Left lobe of liver (tissue), 2 donors: ENCODE data around the gene GCN1. TPM values are rescaled to one million over a fixed set of nuclear protein-coding genes. Genes with fewer than 3 reads are reported as not detected.

Experiments used
- ATAC-seq: fragments of 200-7000 bp; cut with Tn5 transposase; one replicate; pipeline ENCODE4 v1.9.1; 2020; ENCODE audit warnings: mild to moderate bottlenecking, moderate library complexity
- DNase-seq: peaks from one replicate; pipeline ENCODE4 v3.0.0-alpha.2; 2020; ENCODE audit warnings: low spot score
- total RNA-seq: library from RNA; stranded (reverse); gene quantifications from one replicate; pipeline ENCODE4 v1.2.1, GENCODE V29; 2021
- donor health status: DM: no; HTN: no; CAD: no; lungs with moderate emphysema.
- donor health status: DM: no; HTN: yes; CAD: no.

GCN1 gene
- total RNA-seq, 1 donor from 2014 or later: 42.7 TPM

GRCh38 chr12:120099738-120100137 lies 94.8 kb downstream of the GCN1 start:
- ATAC-seq: no peak
- no peak for DNase-seq

DNA sequence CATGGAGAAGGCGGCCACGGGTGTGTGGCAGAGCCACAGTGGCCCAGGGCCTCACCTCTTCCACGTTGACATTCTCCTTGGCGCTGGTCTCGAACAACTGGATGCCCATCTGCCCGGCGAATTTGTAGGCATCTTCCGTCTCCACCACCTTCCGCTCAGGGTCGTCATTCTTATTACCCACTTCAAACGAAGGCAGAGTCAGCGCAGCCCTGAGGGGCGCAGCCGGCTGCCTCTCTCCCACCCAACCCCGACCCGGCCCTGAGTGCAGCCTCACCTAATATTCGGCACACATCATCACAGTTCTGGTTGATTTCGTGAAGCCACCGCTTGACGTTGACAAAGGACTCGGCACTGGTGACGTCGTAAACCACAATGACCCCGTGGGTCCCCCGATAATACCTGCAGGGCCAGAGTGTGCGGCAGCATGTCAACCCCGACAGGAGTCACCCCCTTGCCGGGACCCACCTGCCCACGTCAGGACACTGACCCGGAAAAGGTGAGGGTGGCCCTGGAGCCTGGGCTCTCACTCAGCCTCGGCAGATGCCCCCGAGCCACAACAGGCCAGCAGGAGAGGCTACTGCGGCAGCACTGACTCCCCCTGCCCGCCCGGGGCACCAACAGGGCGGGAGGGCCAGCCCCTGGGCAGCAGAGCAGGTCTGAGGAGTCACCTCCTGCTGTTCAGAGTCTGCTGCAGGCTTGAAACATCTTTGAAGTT lies 95.6 kb downstream of the GCN1 start:
- DNase-seq (no peak), ATAC-seq (no peak)

GRCh38 chr12:120096671-120097202 lies 97.8 kb downstream of the GCN1 start:
- DNase-seq (no peak), ATAC-seq (no peak)

DNA sequence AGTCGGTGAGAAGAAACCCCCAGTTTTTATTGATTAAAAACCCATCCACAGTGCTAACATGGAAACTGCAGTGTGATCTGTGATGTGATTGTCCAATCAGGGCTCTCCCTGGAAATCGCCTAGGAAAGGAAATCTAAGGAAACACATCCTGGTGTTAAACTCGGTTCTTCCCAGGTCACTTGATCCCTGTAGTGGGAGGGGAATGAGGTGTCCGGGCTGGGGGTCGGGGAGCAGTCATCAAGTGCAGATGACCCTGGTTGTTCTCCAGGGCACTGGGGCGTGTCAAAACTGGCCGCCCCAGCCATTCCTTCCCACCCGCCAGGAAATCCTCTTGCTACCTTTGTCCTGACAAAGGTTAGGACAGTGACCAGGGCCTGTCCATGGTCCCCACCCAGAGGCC lies 98.8 kb downstream of the GCN1 start:
- DNase-seq: no peak
- no peak for ATAC-seq

GRCh38 chr12:120095331-120095730 lies 99.2 kb downstream of the GCN1 start:
- DNase-seq: no peak
- ATAC-seq: no peak

GRCh38 chr12:120094485-120094884 lies 100.0 kb downstream of the GCN1 start:
- DNase-seq (no peak), ATAC-seq (no peak)

DNA sequence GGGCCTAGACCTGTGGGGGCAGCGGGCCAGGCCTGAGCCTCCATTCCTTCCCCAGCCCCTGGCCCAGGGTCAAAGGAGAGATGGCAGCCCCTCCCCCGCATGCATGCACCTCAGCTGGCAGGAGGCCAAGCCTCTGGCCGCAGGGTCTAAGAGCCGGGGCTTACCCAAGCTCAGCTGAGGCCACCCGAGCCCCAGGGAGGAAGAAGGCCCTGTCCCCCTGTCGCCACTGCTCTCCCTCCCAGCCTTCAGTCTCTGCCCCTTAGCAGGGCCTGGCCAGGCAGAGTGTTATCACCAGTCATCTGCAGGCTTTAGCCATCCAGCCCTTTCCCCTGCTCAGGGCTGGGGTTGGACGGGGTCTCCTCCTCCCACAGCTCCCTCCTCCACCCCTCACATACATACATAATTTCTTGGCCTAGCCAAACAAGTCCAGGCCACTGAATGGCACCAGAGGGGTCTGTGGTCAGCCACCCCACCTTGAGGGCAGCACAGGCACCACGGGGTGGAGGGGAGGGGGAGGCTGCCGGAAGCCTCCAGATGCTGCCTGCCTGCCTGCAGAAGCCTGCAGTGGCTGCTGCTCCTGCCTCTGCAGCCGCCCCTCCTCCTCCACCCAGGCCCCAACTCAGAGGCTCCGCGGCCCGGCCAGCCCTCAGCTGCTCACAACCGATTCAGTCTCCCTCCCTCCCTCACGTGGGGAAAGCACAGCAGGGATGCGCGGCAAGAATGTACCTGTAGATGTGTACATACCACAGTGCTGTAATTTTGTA lies 100.7 kb downstream of the GCN1 start:
- ATAC-seq: peak; percentile 5
- DNase-seq: no peak

- no peak for DNase-seq
- peak; percentile 3 for ATAC-seq
Measured at GRCh38 chr12:120093336-120093591, 101.3 kb downstream of the GCN1 start.

DNA sequence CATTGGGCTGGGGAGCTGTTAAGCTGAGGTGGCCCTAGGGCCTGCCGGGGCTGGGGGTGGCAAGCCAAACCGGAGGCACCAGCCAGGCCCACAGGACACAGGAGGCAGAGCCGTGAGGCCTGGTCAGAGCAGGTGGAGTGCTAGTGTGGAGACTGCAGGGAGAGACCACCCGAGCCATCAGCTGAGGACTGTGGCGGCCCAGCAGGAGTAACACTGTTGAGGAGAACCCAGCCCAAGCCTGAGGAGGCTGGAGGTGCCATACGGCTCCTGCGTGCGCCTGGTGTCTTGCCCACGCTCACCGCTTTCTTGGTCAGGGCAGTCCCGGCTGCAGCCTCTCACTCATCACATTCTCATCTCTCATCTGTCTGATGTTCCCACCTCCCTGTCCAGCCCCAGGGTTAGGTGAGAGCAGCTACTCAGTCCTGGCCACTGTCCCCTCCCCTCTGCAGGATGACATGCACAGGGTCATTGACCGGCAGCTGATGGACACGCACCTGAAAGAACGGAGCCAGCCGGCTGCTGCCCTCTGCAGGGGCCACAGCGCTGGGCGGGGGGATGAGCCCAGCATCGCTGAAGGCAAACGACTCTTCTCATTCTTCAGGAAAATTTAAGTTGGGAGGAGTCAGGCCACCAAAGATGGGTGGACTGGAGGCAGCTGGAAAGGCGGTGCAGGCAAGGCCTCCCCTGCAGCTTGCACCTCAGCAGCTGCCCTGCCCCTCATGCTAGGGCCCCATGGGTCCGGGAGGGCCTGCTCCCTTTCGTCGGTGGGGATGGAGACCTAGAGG lies 101.8 kb downstream of the GCN1 start:
- ATAC-seq (peak; percentile 77), DNase-seq (no peak)

GRCh38 chr12:120091371-120092090 lies 103.0 kb downstream of the GCN1 start:
- no peak for ATAC-seq
- DNase-seq: no peak

GRCh38 chr12:120090626-120091295 lies 103.8 kb downstream of the GCN1 start:
- no peak for ATAC-seq
- DNase-seq: no peak

- ATAC-seq (no peak), DNase-seq (no peak)
Measured at GRCh38 chr12:120090206-120090605, 104.3 kb downstream of the GCN1 start.

- no peak for ATAC-seq
- DNase-seq: no peak
Measured at GRCh38 chr12:120089796-120090195, 104.7 kb downstream of the GCN1 start.

DNA sequence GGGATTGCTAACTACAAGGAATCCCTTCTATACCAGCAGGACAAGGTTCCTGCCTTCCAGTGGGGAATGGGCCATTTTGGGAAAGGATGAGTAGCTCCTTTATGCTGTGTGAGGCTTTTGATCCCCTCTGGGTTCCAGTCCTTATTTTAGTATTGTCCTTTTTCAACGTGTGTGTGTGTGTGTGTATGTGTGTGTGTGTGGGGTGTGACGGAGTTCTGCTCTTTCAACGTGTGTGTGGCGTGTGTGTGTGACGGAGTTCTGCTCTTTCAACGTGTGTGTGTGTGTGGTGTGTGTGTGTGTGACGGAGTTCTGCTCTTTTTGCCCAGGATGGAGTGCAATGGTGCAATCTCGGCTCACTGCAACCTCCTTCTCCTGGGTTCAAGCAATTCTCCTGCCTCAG lies 105.4 kb downstream of the GCN1 start:
- ATAC-seq (no peak), DNase-seq (no peak)

DNA sequence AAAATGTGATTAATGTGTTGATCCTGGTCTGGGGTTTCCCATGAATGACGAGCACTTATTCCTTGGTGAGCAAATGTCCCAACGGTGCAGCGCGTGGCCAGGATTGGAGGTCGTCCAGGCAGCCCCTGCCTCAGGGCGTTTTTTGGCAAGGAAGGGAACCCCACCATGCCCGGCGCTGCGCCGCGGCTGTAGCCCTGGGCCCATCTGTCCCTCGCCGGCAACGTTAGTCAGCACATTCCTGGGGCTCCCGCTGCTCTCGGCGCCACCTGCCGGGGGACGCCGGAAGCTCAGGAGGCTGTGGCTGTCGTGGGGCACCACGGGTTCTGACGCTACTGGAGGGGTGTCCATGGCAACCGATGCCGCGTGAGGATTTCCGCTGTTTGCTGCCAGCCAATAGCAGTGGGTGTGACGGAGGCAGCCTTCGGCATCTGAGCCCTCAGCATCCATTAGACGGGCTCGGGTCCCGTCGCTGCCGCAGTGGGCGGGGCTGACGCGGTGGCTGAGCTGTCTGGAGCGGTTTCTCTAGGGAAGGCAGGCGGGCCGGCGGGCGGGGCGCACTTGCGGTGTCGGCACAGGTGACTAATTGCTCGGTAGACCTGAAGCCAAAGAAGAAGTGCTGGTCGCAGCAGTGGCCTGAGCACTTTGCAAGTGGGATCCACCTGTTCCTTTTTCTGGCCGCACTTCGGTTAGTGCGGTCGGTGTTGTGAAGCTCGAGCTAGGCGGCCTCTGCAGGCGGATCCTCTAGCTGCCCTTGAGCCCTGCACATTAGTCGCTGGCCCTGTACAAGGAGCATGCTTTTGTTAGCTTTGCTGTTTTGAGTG lies 107.5 kb downstream of the GCN1 start:
- peak; percentile 100 for DNase-seq
- ATAC-seq: peak; percentile 95

GRCh38 chr12:120085920-120086645 lies 108.4 kb downstream of the GCN1 start:
- DNase-seq: no peak
- ATAC-seq: no peak

GRCh38 chr12:120081641-120082040 lies 112.9 kb downstream of the GCN1 start:
- DNase-seq: no peak
- ATAC-seq: no peak

DNA sequence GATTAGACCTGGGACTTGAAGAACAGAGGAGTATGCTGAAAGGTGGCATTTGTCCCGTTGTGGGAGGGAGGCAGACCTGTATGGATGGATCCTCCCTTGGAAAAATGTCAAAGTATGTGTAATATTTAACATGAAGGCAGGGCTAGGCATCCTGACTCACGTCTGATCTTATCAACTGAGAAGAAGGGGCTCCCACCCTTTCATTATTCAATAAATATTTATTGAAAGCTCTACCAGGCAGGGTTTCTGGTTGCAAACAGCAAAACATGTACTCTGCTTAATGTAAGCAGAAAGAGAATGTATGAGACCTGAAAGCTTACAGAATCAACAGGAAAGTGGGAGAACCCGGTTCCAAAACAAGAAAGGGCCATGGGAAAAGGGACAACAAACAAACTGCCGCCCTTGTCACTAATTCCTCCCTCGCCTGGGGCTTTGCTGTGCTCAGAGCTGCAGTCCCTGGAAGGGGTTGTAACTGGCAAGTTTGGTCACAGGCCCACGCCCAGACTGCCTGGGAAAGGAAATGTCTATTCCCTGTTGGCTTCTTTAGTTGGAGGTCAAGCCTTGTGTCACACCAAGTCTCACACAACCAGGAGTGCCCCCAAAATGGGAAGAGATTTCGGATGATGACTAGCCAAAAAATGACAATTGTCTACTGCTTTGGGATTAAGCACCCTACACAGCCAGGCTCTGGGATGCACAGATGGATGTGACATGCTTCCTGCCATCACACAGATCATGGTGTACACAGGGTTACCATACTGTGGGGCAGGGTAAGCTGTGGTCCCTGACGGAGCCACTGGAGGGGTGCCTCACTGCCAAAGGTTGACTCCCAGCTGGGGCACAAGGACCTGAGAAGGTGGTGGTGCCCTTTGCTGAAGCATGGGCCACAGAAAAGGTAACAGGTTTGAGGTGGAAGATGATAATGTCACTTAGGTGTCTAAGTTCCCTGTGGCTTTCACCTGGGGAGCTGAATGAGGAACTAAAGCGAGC lies 114.8 kb downstream of the GCN1 start:
- ATAC-seq (no peak), DNase-seq (no peak)
